ENCODE data around the gene ERLEC1.

GRCh38 chr2:53820711-53821110, 33.9 kb downstream of the ERLEC1 start:
- TF ChIP-seq BHLHE40 (IDR thresholded peaks at IDR 0.05; ENCODE audit: borderline replicate concordance): no peak
- TF ChIP-seq ARNT (IDR thresholded peaks at IDR 0.05): no peak
- TF ChIP-seq ELF4 (IDR thresholded peaks at IDR 0.05): no peak
- TF ChIP-seq LEF1 (IDR thresholded peaks at IDR 0.05; ENCODE audit: borderline replicate concordance): no peak
- no peak for TF ChIP-seq FOXK2 (IDR thresholded peaks at IDR 0.05)
- no peak for TF ChIP-seq L3MBTL2 (conservative IDR thresholded peaks at IDR 0.05)
- TF ChIP-seq SP1 (IDR thresholded peaks at IDR 0.05): no peak

Measured in HEK293T (cell line).